HG02870 (cell line): ENCODE results near the gene ENTHD1.
"Not testable (repeated sequence)": the region's sequence is repeated elsewhere in the genome, so short reads cannot be mapped to it uniquely, and the experiment has no call there.

Source experiments
- ATAC-seq: cut with Tn5 transposase; IDR thresholded peaks from one replicate; pipeline ENCODE4 v1.9.1; 2021; ENCODE audit warnings: mild to moderate bottlenecking, moderate library complexity; ENCODE audit not compliant: unreplicated experiment

The ENTHD1 gene

DNA sequence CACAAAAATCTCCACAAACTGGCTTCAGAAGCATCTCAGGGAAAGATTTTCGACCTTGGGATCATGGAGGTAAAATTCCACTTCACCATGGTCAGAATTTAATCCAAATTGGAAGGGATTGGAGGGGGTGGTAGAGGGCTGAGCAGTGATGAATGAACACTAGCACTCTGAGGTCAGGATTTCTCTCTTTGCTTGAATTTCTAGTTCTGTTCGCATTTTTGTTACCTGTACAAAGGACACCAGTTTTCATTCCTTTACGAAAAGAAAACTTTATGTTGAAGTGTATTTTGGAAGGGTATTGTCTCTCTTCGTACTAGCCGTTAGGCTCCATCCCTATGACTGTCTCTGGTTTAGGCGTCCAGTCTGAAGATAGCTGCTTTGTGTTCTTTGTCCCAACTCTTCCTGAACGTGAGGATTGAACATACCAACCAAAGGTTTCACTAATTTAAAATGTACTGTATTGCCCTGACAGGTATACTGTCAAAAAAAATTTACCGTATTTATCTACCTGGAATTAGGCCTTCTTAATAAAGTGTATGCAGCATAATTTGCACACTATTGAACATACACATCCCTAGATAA, 8.1 kb upstream of the ENTHD1 start:
- no peak for ATAC-seq

DNA sequence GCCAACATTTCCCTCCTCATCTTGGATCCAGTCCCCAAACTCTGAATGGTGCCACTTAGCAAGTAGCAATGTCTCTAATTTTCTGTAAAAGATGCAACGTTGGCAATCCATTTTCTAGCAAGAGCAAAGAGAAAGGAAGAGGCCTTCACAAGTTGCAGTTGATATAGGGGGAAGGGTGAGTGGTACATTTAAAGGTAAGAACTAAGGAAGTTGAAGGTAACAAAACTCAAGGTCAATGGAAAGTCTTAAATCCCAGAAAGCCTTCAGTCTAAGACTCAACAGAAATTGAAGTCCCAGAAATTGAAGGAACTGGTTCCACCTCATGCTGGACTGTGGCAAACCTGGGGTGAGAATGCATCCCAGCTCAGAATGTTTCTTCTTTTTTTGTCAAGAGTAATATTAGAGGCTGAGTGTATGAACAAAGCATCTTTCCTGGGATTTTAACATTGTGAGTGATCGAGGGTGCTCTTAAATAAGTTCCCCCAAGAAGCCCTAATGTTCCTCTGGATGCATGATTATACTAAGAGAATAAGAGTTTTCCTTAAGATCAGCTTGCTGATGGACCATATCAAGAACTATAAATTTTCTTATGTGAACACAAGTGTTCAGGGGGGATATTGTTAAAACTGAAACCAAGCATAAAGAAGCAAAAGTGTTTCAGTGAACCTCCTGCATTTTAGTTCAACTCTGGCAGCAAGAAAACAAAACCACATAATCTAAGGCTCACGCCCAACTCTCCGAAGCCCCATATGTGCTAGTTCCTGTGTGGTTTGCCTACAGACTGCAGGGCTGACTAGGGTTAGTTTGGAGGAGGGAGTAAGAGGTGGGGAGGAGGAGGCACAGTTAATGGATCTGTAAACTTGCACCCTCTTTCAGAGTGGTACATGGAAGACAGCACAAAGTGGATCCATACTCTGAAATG, 7.0 kb upstream of the ENTHD1 start, which contains the start of gene GRAP2:
GRAP2 (plus strand) TSS at position 779 of the 922 bp plus-strand sequence. CDS start 46,023 bp downstream, outside the sequence.
- ATAC-seq = peak; percentile 53

DNA sequence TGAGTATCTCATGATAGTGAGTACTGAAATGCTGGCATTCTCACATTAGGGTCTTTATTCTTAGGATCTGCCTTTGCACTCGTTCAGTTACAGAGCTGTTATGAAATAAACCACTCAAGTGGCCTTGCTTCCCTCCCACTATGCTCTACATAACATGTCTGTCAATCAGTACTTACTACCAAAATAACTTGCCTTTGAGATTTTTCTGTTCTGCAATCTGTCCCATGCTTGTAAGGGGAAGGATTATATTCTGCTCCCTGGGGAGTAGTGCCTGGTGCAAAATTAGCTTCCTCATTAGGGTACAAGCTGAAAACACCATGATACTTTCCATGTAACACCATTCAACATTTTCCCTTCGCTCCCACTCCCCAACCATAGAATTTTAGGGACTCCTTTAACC, 5.4 kb upstream of the ENTHD1 start:
- peak; percentile 62 for ATAC-seq

DNA sequence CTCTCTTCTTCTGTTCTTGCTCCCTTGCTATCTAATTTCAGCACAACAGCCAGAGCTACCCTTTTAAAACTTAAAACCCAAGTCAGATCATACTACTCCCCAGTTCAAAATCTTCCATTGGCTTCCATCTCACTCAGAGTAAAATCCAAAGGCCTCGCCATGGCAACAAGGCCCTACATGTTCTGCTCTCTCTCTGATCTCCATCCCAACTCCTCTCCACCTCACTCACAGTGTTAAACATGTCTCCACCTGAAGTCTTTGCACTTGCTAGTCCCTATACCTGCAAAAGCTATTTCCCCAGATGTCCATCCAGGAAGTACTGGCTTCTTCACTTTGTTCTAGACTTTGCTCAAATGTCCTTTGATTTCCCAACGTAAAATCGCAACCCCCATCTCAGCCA, 4.3 kb upstream of the ENTHD1 start:
- no peak for ATAC-seq

DNA sequence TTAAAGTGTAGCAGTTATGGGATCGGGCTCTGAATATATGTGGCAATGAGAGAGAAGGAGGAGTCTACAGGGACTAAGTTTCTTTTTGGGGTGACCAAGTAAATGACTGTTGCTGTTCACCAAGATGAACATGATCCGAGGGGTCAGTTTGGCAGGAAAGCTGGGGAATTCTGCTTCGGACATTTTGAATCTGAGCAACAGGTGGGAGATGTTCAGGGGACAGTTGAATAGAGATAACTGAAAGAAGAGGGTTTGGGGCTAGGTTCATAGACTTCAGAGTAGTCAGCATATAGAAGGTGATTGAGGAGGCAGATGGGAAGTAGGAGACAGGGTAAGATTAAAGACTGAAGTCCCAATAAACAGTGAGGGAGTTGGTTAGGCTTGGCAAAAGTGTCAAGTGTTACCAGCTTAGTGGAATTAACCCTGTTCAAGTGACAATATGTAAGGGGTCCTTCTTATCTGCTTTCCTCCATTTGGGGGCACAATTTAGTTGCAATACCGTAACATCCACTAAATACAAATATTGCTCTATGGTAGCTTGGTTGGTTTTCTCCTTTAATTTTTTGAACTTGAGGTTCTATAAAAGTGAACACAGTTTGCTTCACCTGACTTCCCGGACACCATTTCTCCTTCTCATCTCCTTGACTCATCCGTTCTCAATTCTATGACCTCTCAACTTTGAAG, 2.9 kb upstream of the ENTHD1 start:
- no peak for ATAC-seq

DNA sequence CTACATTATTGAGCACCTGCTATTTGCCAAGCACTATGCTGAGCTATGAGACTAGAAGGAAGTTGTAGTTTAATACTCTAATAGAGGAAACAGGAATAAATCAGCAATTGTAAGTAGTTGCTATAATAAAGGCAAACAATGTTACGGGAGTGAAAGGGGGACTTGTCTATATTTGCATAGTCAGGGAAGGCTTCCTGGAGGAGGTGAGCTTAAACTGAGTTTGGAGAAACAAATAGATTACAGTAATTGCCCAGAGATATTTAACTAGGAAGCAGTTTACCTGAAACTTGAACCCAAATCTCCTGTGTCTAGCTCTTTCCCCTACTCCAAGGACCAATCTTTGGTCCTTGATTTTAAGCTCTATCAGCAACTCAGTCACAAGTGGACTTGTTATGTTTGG, 2.1 kb upstream of the ENTHD1 start:
- ATAC-seq = no peak

DNA sequence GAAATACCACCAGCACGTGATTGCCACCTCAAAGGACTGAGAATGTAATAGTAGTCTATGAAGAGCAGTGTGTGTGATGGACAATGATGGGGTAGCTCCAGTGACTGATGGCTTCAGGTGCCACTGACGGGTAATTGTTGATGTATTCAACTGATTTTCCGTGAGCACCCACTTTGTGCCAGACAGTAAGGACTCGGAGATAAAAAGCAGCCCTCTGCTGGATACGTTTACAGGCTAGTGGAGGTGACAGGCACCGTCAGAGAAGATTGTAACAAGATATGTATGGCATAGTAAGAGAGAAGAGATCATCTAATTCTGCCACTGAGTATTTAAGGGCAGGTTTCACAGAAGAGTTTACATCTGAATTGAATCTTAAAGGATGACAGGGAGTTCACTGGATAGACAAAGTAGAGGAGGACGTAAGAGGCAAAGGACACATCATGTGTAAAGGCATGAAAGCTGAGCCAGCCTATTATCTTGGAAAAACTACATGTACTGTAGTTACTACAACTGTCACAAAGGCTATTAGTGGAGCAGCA, 1.1 kb upstream of the ENTHD1 start:
- ATAC-seq = no peak

DNA sequence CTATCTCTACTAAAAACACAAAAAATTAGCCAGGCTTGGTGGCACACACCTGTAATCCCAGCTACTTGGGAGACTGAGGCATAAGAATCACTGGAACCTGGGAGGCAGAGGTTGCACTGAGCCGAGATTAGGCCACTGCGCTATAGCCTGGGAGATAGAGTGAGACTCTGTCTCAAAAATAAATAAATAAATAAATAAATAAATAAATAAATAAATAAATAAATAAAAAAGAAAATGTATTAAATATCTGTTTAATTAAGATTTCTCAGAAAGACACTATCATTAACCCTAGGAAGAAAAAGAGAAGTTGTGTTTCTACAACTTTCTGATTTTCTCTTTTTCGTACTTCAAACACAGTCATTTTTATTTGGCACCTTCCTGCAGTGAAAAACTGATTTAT, 3.6 kb downstream of the ENTHD1 start:
- ATAC-seq = not testable (repeated sequence)

DNA sequence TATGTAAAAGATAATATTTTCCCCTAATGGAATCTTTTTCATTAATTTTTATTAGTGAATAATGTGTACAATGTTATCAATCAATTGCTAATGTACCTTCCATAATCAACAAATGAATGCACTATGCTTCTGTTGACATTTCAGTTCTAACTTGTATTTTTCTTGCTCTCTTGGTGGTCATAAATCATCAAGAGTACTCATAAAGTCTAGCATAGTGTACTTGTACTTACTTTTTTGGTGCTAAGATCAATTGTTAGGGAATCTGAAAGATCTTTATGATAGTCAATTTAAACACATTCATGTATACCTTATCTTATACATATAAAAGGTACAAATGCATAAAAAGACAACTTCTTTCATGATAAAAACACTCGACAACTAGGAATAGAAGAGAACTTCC, 10.5 kb downstream of the ENTHD1 start:
- ATAC-seq = no peak

DNA sequence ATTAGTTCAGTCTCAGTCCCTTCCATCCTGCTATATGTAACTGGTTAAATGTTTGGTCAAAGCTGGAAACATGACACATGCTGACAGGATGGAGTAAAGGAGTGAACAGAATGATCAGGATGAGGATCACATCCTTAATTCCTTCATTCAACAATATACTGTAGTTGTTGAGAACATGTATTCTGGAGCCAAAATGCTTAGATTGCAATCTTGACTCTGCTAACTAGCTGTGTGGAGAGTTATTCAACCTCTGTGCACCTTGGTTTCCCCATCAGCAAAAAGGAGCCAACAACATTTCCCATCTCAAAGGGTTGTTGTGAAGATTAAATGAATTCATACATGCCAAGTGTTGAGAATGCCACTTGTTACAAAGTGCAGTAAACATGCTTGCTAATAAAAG, 12.8 kb downstream of the ENTHD1 start:
- no peak for ATAC-seq

DNA sequence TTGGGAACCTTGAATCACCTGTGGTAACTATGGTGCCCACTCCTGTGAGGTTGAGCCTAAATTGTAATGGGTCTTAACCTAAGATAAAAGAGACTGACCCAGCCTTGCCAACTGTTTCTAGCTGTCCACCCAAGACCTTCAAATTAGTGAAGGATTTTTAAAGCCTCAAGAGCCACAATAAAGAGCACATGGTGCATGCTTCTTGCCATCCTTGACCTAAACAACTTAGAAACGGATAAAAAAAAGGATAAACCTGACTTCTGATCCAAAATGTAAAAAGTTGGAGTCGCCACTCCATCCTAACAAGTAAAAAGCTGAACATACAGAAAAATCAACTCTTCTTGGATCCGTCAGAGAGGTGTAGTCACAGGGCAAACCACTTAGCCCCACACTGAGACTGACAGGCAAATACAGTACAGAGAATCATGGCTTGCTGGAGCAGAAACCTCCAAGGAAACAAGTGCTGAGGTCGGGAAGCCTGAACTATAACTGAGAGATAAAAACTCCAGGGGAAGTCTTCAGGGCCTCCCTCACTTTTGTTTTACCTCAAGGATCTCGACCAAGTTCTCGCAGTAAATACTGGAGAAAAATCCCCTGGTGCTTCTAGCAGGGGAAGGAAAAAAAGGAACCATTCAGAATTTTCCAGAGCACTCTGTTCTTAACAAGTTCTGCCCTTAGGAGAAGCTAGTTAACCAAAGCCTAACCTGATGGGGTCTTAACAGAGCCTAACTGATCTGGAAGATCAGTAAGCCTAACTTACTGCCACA, 16.3 kb downstream of the ENTHD1 start:
- ATAC-seq = no peak

DNA sequence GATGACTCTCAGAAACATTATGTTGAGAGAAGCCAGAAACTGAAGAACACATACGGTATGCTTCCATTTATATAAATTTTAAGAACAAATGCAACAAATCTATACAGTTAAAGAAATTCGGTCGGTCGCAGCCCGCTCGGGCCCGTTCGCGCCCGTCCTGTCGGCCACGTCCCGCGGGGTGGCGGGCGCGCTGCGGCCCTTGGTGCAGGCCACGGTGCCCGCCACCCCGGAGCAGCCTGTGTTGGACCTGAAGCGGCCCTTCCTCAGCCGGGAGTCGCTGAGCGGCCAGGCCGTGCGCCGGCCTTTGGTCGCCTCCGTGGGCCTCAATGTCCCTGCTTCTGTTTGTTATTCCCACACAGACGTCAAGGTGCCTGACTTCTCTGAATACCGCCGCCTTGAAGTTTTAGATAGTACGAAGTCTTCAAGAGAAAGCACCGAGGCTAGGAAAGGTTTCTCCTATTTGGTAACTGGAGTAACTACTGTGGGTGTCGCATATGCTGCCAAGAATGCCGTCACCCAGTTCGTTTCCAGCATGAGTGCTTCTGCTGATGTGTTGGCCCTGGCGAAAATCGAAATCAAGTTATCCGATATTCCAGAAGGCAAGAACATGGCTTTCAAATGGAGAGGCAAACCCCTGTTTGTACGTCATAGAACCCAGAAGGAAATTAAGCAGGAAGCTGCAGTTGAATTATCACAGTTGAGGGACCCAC, 18.2 kb downstream of the ENTHD1 start:
- ATAC-seq = not testable (repeated sequence)

DNA sequence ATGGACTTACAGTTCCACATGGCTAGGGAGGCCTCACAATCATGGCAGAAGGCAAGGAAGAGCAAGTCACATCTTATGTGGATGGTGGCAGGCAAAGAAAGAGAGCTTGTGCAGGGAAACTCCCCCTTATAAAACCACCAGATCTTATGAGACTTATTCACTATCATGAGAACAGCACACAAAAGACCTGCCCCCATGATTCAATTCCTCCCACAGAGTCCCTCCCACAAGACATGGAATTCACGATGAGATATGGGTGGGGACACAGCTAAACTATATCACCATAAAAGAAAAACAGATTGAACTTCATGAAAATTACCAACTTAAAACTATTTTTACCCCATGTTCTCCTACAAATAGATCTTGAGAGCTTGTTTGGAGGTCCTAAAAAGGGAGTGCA, 19.6 kb downstream of the ENTHD1 start:
- no peak for ATAC-seq

DNA sequence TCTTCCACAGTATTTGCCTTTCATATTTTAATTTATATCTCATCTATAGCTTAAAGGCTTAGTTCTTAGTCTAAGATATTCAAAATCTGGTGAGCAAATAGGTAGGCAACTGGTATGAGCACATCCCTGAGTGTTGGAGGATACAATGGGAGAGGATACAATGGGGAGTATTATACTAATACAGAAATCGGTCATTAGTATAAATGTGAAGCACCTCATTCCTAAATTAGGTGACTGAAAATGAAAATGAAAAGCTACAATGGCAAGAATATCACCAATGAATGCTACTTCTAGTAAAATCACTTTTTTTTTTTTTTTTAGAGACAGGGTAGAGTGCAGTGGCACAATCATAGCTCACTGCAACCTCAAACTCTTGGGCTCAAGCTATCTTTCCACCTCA, 21.0 kb downstream of the ENTHD1 start:
- no peak for ATAC-seq

DNA sequence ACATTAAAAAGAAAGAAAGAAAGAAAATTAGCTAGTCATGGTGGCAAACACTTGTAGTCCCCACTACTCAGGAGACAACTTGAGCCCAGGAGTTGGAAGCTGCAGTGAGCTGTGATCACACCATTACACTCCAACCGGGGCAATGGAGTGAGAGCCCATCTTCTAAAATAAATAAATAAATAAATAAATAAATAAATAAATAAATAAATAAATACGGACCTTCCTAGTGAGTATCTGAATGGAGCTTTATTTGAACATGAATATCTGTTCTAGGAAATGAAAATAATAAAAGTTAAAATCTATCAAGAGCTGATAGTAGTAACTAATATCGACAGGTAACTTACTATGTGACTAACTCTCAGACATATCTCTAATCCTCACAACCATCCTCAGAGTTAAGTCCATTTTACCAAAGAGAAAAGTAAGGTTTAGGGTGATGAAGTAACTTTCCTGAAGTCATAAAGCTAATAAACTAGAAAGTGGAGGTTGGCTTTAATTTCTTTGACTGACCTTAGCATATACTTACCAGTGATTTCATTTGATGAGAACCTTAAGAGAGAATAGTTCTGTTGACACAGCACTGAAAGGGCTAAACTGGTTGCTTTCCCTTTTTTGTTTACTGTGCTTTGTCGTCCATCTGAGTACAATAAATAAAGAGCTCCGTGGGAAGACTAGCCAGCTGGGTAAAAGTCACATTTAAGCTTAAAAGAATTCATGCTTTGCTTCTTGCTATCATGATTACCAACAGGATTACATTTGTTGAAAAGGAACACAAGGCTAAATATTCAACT, 22.4 kb downstream of the ENTHD1 start:
- no peak for ATAC-seq

DNA sequence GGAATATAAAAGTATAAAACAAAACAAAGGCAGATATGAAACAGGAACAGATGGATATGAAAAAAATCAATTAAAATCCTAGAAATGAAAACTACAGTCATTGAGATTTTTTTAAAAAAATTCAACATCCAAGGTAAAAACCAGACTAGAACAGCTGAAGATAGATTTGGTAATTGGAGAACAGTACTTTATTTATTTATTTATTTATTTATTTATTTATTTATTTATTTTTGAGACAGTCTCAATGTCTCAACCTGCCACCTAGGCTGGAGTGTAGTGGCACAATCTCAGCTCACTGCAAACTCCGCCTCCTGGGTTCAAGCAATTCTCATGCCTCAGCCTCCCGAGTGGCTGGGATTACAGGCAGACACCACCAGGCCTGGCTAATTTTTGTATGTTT, 23.8 kb downstream of the ENTHD1 start:
- ATAC-seq = not testable (repeated sequence)

DNA sequence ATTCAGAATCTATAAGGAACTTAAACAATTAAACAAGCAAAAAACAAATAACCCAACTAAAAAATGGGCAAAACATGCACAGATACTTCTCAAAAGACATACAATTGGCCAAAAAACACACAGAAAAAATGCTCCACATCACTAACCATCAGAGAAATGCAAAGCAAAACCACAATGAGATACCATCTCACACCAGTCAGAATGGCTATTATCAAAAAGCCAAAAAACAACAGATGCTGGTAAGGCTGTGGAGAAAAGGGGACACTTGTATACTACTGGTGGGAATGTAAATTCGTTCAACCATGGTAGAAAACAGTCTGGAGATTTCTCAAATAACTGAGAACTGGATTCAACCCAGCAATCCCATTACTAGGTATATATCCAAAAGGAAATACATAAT, 24.8 kb downstream of the ENTHD1 start:
- no peak for ATAC-seq

DNA sequence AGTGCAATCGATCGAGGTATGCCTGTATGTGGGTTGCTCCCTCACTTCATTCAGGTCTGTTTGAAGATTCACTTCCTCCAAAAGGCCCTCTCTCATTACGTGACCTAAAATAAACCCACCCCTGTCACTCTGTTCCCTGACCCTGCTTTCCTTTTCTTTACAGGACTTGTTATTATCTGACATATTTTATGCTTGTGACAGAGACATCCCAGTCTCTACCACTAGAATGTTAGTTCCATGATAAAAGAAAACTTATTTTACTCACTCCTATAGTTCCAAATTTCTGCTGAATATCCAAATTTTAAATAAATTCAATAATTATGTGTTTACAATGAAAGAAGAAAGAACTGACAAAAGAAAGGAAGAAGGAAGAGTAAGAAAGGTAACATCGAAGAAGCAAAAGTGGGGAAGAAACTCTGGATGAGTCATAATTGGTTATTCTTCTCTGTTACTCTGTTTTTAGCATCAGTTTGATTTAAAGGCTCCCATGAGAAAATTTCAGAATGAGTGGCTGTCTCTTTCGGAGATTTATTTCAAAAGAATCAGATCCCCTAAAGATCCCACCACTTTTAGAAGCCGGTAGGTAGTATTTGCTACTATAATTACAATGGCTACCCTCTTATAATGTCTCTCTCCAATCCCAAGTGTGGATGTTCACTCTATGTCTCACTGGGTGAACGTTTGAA, 33.5 kb downstream of the ENTHD1 start:
- ATAC-seq = no peak

DNA sequence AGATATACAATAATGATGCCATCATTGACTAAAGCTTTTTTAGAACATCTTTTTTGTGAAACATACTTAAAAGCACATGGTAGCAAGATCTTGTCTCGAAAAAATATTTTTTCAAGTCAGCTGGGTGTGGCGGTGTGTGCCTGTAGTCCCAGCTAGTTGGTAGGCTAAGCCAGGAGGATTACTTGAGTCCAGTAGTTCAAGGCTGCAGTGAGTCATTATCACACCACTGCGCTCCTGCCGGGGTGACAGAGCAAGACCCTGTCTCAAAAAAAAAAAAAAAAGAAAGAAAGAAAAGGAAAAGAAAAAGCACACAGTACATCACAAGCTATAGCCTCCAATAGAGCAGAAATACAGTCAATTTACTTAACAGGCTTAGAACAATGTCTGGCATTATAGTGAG, 37.0 kb downstream of the ENTHD1 start:
- no peak for ATAC-seq
